HEK293T (cell line): ENCODE measurements around the gene ZCCHC7.
"Not testable (repeated sequence)": the region's sequence is repeated elsewhere in the genome, so short reads cannot be mapped to it uniquely, and the experiment has no call there.

Experiments used
- CTCF ChIA-PET: fragments of 350-600 bp; formaldehyde crosslinking; extraction: SDS; loops from one replicate; lab custom pipeline; 2021; ENCODE audit warnings: antibody characterized with exemption, inconsistent platforms; lab: Yijun Ruan, JAX
- POLR2A ChIA-PET: fragments of 350-600 bp; formaldehyde crosslinking; extraction: SDS; loops from one replicate; lab custom pipeline; 2020; ENCODE audit warnings: antibody characterized with exemption, inconsistent platforms; lab: Yijun Ruan, JAX
- DNase-seq: peaks from one replicate; pipeline ENCODE4 v3.0.0; 2012; ENCODE audit warnings: mixed read lengths; ENCODE audit errors: extremely low spot score
- ARNT ChIP-seq: fragments of 450-650 bp; IDR thresholded peaks from 2 replicates; pipeline ENCODE4 v1.6.1; 2017; ENCODE audit warnings: mild to moderate bottlenecking
- BHLHE40 ChIP-seq: fragments of 450-650 bp; IDR thresholded peaks from 2 replicates; pipeline ENCODE4 v1.6.1; 2016; ENCODE audit warnings: mild to moderate bottlenecking, moderate library complexity, borderline replicate concordance
- CTBP1 ChIP-seq: fragments of 450-650 bp; IDR thresholded peaks from 2 replicates; pipeline ENCODE4 v1.6.1; 2016; ENCODE audit warnings: borderline replicate concordance
- ELF4 ChIP-seq: fragments of 450-650 bp; IDR thresholded peaks from 2 replicates; pipeline ENCODE4 v1.6.1; 2017; ENCODE audit warnings: antibody characterized with exemption
- FOXA1 ChIP-seq: fragments of 450-650 bp; IDR thresholded peaks from 2 replicates; pipeline ENCODE4 v1.6.1; 2016; ENCODE audit warnings: mild to moderate bottlenecking
- FOXK2 ChIP-seq: fragments of 450-650 bp; IDR thresholded peaks from 2 replicates; pipeline ENCODE4 v1.6.1; 2016; ENCODE audit warnings: mild to moderate bottlenecking
- FOXM1 ChIP-seq: fragments of 450-650 bp; IDR thresholded peaks from 2 replicates; pipeline ENCODE4 v1.6.1; 2017; ENCODE audit warnings: mild to moderate bottlenecking, borderline replicate concordance
- HDGF ChIP-seq: fragments of 450-650 bp; IDR thresholded peaks from 2 replicates; pipeline ENCODE4 v1.6.1; 2017; ENCODE audit warnings: antibody characterized with exemption, borderline replicate concordance
- L3MBTL2 ChIP-seq: fragments of 450-650 bp; conservative IDR thresholded peaks from 2 replicates; pipeline ENCODE4 v1.6.1; 2016; ENCODE audit warnings: mild to moderate bottlenecking
- LEF1 ChIP-seq: fragments of 450-650 bp; IDR thresholded peaks from 2 replicates; pipeline ENCODE4 v1.6.1; 2017; ENCODE audit warnings: mild to moderate bottlenecking, borderline replicate concordance
- NFRKB ChIP-seq: fragments of 450-650 bp; IDR thresholded peaks from 2 replicates; pipeline ENCODE4 v1.6.1; 2016; ENCODE audit warnings: mild to moderate bottlenecking, moderate library complexity
- SP1 ChIP-seq: fragments of 450-650 bp; IDR thresholded peaks from 2 replicates; pipeline ENCODE4 v1.6.1; 2017
- SUZ12 ChIP-seq: fragments of 450-650 bp; IDR thresholded peaks from 2 replicates; pipeline ENCODE4 v1.6.1; 2016; ENCODE audit warnings: mild to moderate bottlenecking
- TARDBP ChIP-seq: fragments of 450-650 bp; IDR thresholded peaks from 2 replicates; pipeline ENCODE4 v1.6.1; 2016
- ZNF384 ChIP-seq: fragments of 450-650 bp; IDR thresholded peaks from 2 replicates; pipeline ENCODE4 v1.6.1; 2016
- TF ChIP-seq, protein P1 (sequence below): fragments of 450-650 bp; IDR thresholded peaks from 2 replicates; pipeline ENCODE4 v1.6.1; 2016

Gene ZCCHC7

DNA sequence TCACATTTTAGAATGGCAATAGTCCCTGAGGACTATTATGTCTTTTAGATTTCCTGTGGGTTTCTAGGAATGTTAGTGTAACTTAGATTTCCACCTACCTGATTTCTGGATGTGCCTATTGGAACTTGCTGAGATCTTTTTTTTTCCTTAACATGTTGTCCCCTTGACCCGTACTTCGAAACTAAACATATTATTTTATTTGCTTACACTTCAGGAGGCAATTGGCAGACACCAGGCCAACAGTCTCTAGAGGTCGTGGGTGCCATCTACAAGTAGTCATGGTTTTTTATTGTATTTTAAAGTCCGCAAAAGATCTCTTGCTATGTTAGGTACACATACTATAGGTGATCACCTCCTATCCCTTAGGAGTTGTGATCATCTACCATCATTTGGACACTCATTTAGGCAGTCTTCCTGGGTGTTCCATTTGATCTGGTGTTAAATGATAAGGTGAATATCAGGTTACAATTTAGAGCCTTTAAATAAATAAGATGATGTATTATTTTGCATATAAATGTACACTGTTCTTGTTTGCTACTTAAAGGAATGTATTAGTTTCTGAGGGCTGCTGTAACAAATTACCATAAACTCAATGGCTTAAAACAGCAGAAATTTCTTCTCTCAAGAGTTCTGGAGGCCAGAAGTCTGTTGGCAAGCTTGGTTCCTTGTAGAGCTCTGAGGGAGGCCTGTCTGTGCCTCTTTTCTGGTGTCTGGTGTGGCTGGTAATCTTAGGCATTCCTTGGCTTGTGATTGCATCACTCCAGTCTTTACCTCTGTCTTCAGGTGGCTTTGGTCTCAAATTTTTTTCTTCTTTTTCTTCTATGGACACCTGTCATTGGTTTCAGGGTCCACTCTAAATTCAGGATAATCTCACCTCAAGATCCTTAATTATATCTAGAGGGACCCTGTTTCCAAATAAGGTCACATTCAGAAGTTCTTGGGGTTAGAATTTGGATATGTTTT is 64.8 kb downstream of the ZCCHC7 start:
- ChIA-PET POLR2A (no interaction called here), CTCF (no interaction called here)
- no peak for TF ChIP-seq FOXA1
- no peak for TF ChIP-seq TARDBP
- no peak for TF ChIP-seq NFRKB
- no peak for TF ChIP-seq L3MBTL2
- DNase-seq, result no peak

DNA sequence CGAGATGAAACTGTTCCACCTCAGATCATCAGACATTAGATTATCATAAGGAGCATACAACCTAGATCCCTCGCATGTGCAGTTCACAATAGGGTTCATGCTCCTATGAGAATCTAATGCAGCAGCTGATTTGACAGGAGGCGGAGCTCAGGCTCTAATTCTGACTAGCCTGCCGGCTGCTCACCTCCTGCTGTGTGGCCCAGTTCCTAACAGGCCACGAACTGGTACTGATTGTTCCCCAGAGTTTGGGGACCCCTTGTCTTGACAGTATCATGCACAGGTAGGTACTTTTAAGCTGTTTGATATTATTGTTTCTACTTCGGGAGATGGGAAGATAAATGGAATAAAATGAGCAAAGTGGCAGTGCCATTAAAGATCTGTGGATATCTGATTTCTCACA is 66.9 kb downstream of the ZCCHC7 start:
- ChIA-PET POLR2A (no interaction called here), CTCF (no interaction called here)
- DNase-seq, result no peak
- no peak for TF ChIP-seq HDGF

DNA sequence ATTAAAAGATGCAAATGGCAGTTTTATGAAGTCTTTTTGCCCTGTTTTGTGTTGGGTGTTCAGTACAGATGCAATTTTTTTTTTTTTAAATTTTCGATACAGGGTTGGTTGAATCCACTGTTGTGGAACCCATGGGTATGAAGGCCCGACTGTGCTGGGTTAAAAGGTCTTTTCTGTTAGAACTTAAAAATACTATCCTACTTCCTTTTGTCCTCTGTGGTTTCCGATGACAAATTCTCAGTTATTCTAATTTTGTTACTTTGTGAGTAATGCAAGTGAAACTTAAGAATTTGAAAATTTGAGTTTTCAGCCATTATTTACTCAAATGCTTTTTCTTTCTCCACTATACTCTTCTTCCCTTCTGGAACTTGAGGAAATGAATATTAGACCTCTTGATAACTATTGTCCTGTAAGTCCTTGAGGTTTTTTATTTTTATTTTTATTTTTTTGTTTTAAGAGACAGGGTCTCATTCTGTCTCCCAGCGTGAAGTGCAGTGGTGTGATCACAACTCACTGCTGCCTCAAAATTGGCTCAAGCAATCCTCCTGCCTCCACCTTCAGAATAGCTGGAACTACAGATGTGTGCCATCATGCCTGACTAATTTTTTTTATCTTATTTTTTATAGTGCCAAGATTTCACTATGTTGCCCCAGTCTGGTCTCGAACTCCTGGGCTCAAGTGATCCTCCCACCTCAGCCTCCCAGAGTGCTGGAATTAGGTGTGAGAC is 67.5 kb downstream of the ZCCHC7 start:
- ChIA-PET CTCF (no interaction called here), POLR2A (no interaction called here)
- TF ChIP-seq SP1, result no peak
- TF ChIP-seq FOXA1, result no peak
- TF ChIP-seq ZNF384, result no peak
- no peak for TF ChIP-seq HDGF
- TF ChIP-seq BHLHE40, result no peak
- no peak for TF ChIP-seq L3MBTL2
- no peak for TF ChIP-seq CTBP1
- TF ChIP-seq ELF4, result no peak
- DNase-seq, result no peak

DNA sequence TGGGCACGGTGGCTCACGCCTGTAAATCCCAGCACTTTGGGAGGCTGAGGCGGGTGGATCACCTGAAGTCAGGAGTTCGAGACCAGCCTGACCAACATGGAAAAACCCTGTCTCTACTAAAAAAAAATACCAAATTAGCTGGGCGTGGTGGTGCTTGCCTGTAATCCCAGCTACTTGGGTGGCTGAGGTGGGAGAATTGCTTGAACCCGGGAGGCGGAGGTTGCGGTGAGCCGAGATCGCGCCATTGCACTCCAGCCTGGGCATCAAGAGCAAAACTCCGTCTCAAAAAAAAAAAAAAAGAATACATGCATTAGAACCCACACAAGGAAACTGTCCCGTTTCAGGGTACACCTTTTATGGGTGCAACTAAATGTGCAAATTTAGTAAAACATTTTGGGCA is 70.4 kb downstream of the ZCCHC7 start:
- DNase-seq, POLR2A ChIA-PET: not testable (repeated sequence)
- CTCF ChIA-PET, result interaction anchor here (0.7 kb wide), 1 partner anchor 68 kb away, joined by 5 read pairs; no protein-coding TSS in a partner anchor

DNA sequence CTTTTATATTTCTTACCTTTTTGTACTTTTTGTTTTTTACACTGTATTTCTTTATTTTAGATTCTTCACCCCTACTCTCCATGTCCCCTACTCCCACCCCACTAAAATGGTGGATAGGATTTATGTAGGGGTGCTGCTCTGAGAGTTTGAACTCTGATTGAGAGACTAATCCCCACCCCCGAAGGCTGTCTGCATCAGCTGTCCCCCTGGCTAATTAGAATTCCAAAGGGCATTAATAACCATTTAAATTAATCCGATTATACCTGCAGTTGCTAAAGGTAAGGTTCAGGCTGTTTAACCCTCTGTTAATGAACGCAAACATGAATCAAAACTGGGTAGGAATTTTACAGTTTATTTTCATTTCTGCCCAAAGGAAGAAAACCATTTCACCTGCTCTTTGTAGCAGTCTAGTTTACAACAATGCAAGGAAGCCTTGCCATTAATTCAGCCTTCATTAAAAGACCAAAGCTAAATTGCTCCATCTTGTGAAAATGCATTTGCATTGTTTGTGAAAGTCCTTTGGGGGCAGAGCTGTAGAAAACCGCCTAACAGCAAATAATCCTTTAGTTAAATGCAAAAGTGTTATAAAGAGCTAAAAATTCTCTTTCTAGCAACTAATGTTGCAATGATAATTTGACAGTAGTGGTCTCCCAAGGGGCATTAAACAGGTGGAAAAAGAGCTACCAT is 71.2 kb downstream of the ZCCHC7 start:
- CTCF ChIA-PET, result no interaction called here
- POLR2A ChIA-PET, result no interaction called here
- DNase-seq, result no peak
- no peak for TF ChIP-seq BHLHE40
- no peak for TF ChIP-seq L3MBTL2
- TF ChIP-seq LEF1, result no peak
- no peak for TF ChIP-seq HDGF
- no peak for TF ChIP-seq CTBP1
- TF ChIP-seq, protein P1, sequence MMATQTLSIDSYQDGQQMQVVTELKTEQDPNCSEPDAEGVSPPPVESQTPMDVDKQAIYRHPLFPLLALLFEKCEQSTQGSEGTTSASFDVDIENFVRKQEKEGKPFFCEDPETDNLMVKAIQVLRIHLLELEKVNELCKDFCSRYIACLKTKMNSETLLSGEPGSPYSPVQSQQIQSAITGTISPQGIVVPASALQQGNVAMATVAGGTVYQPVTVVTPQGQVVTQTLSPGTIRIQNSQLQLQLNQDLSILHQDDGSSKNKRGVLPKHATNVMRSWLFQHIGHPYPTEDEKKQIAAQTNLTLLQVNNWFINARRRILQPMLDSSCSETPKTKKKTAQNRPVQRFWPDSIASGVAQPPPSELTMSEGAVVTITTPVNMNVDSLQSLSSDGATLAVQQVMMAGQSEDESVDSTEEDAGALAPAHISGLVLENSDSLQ, result no peak
- no peak for TF ChIP-seq SUZ12
- no peak for TF ChIP-seq SP1
- no peak for TF ChIP-seq FOXM1
- TF ChIP-seq FOXK2, result no peak
- no peak for TF ChIP-seq NFRKB
- TF ChIP-seq FOXA1, result no peak
- TF ChIP-seq ARNT, result no peak

DNA sequence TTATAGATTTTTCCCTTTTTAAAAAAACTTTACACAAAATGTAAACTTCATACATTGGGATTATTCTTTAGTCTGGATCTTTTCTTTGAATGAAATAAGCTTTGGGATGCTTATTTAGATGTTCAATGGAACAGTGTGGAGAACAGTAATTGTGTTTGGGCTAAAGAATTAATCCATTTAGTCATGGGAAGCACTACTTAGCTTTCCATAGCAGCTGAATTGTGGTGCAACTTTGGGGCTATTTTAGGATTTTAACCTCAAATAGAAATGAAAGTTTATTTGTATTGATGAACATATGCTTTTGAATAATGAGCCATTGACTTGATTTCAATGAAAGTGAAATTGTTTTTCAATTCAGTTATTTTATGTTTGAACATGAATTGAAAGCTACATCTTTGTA is 72.4 kb downstream of the ZCCHC7 start:
- TF ChIP-seq NFRKB, result no peak
- TF ChIP-seq BHLHE40, result no peak
- no peak for TF ChIP-seq SUZ12
- TF ChIP-seq, protein P1, result no peak
- TF ChIP-seq L3MBTL2, result no peak
- no peak for TF ChIP-seq HDGF
- TF ChIP-seq LEF1, result no peak
- TF ChIP-seq FOXM1, result no peak
- no peak for TF ChIP-seq ZNF384
- no peak for TF ChIP-seq SP1
- TF ChIP-seq ARNT, result no peak
- no peak for TF ChIP-seq CTBP1
- no peak for TF ChIP-seq TARDBP
- no peak for TF ChIP-seq FOXA1
- no peak for TF ChIP-seq ELF4
- no peak for TF ChIP-seq FOXK2
- CTCF ChIA-PET, result no interaction called here
- POLR2A ChIA-PET, result no interaction called here
- no peak for DNase-seq
